ENCODE measurements around the gene PEX1.

DNA sequence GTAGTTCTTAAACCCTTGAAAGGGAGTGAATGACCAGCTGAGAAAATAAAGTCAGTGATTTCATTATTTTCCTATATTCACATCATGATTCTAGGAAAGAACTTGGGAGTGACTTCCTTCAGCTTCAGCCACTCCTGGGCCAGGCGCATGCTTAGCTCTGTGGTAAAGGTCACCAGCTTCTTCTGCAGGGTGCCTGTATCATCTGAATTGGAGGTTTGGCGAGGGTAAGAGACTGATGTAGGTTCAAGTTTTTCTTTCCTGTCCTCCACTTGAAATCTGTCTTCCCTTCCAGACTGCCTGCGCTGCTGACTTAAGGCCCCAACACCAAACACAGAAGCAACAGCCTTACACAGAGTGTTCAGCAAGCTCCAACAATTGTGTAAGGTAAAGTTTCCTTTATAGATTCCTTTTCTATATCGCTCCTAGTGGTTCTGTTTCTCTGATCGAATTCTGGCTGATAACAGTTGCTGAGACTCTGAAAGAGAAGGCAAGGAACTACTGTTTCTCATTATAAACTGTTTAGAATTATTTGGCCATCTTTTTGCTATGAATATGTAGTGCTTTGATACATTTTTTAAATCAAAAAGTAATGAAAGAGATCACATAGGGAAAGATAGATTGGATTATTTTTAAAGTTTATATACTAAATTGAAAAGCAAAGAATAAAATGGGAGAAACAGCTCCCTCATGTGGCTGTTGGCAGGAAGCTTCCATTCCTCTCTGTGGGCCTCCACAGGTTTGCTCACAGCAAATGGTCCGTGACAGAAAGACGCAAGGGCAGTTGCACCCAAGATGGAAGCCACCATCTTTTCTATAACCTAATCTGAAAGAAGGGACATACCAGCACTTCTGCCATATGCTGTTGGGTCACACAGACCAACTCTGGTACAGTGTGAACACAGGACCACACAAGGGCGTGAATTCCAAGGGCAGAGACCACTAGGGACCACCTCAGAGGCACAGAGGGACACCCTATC is 67.0 kb downstream of the PEX1 start:
- TF ChIP-seq, protein P1, sequence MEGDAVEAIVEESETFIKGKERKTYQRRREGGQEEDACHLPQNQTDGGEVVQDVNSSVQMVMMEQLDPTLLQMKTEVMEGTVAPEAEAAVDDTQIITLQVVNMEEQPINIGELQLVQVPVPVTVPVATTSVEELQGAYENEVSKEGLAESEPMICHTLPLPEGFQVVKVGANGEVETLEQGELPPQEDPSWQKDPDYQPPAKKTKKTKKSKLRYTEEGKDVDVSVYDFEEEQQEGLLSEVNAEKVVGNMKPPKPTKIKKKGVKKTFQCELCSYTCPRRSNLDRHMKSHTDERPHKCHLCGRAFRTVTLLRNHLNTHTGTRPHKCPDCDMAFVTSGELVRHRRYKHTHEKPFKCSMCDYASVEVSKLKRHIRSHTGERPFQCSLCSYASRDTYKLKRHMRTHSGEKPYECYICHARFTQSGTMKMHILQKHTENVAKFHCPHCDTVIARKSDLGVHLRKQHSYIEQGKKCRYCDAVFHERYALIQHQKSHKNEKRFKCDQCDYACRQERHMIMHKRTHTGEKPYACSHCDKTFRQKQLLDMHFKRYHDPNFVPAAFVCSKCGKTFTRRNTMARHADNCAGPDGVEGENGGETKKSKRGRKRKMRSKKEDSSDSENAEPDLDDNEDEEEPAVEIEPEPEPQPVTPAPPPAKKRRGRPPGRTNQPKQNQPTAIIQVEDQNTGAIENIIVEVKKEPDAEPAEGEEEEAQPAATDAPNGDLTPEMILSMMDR (IDR thresholded peaks at IDR 0.05), result peak; percentile 14 to 48 (median 42)
- TF ChIP-seq POLR2AphosphoS5 (IDR thresholded peaks at IDR 0.05), result no peak
